8988T (cell line): ENCODE results near the gene NRL.

Source experiments
- DNase-seq: peaks from one replicate; pipeline ENCODE4 v3.0.0; 2011

NRL gene

DNA sequence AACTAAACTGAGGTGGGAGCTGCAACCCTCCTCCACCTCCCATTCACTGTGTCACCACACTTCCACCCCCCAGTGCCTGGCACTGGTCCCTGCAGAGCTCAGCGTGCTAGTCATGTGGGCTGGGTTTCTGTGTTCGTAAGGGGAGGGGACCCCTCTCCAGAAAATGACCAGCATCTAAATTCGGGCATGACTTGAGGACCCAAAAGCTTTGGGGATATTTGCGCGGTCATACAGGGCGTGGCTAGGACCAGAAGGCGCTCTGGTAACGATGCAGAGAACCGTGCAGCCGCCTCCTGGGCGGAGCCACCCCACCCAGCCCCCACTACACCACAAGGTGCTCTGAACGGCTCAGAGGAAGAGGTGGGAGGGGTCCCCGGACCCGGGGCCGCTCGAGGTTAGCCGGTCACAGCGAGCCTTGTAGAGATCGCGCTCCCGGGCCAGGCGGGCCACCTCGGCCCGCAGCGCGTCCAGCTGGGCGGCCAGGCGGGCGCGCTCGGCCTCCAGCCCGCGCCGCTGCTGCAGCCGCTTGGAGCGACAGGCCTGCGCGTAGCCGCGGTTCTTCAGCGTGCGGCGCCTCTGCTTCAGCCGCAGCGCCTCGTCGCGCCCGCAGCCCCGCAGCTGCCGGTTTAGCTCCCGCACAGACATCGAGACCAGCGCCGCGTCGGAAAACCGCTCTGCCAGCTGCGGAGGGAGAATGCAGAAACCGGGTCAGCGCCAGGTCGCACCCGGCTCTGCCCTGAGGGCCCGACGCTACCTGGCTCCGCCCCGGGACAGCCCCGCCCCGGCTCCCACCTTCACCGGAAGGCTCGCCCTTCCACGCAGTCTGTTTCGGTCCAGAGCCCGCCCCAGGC lies 33.6 kb downstream of the NRL start:
- DNase-seq = peak; percentile 63

DNA sequence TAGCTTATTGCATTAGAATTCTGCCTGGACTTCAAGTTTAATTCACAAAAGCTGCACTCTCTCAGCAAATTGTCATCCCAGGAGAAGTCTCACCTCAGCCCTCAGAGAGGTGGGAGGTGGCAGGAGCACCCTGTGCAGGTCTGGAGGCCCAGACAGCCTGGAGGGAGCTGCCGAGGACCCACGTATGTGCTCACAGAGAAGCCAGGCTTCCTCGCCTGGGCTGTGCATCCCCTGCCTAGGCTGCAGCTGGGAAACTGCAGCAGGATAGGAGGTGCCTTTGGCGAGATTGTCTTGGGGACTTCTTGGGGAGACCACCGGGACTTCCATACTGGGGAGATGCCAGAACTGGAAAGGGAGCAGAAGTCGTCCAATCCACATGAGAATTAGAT lies 34.6 kb downstream of the NRL start:
- no peak for DNase-seq

DNA sequence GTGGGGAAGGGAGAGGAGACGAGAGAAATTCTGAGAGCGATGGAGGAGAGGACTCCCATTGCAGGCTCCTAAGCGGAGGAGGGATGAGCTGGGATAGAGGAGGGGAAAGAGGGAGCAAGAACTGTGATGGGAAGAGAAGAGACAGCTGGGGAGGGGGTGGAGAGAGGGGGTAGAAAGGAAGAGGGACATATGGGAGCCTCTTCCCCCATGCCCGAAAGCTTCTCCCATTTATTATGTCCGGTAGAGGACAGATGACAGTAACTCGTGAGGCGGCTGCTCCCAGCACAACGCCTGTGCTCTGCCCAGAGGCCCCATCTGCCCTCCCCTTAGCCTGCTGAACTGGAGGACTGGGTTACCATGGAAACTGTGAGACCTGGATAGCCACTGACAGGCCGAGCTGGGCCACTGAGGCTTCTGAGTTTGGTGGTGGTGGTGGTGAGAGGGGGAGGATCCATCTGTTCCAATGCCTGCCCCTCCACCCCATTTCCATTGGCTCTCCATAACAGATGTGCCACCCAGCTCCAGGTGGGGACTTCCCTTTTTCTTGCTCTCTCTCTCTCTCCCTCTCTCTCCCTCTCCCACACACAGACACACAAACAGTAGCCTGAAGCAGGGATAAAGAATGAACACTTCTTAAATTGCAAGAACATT lies 35.1 kb downstream of the NRL start:
- DNase-seq = no peak

DNA sequence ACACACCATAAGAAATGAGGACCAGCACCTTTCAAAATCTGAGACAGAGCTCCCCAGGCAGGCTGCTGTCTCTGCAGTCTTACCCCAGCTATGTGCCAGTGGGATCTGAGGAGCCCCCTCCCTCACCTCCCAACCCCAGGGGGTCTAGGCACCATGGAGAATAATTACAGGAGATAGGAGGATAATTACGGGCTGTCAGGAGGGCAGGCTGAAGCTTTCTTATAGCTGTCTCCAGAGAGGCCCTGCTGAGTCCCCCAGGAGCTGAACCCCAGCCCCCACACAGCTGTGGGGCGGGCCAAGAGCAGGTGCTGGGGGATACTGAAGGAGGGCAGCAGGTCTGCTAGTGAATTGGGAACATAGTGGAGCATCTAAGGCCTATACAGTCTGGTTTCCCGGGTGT lies 36.6 kb downstream of the NRL start:
- DNase-seq = no peak

DNA sequence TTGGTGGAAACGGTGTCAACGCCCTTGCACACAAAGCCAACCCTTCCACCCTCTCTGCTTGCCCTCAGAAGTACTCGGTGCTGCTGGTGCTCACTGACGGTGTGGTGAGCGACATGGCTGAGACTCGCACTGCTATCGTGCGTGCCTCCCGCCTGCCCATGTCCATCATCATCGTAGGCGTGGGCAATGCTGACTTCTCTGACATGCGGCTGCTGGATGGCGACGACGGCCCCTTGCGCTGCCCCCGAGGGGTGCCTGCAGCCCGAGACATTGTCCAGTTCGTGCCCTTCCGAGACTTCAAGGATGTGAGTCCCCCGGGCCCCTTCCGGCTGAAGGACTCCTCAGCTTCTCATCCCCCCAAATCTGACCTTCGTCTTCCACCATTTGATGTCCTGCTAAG lies 37.7 kb downstream of the NRL start:
- no peak for DNase-seq

DNA sequence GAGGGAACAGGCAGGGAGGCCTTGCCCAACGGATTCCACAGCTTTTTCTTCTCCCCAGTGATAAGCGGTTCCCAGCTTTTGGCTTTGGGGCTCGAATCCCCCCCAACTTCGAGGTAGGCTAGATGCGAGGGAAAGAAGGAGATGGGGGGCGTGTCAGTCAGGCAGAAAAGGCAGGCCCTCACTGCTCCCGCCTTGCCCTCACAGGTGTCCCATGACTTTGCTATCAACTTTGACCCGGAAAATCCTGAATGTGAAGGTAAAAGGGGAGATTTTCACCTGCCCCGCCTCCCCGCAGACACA lies 38.5 kb downstream of the NRL start:
- DNase-seq = no peak

DNA sequence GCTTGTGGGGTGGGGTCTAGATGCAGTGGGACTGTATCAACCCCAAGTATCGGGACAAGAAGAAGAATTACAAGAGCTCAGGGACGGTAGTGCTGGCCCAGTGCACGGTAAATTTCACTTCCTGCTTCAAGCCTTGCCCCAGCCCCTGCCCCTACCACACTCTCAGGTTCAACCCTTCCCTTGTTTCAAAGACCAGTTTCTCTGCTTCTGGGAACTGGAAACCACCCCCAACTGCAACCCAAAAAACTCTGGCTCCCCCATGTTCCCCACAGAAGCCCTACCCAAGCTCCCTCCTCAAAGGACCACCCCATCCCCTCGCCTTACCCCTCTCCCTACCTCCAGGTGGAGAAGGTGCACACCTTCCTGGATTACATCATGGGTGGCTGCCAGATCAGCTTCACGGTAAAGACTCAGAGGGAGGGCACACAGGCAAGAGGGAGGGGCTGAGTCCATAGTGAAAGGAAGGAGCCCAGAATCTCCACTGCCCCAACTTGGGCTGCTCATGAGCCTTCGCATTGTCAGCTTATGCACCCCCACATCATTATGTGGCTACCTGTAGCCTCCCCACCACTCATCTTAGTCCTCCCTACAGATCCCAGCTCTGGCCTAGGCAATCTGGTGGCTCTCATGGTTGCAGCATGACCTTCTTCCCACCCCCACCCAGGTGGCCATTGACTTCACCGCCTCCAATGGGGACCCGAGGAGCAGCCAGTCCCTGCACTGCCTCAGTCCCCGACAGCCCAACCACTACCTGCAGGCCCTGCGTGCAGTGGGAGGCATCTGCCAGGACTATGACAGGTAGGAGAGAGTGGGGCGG lies 39.1 kb downstream of the NRL start:
- DNase-seq = no peak

DNA sequence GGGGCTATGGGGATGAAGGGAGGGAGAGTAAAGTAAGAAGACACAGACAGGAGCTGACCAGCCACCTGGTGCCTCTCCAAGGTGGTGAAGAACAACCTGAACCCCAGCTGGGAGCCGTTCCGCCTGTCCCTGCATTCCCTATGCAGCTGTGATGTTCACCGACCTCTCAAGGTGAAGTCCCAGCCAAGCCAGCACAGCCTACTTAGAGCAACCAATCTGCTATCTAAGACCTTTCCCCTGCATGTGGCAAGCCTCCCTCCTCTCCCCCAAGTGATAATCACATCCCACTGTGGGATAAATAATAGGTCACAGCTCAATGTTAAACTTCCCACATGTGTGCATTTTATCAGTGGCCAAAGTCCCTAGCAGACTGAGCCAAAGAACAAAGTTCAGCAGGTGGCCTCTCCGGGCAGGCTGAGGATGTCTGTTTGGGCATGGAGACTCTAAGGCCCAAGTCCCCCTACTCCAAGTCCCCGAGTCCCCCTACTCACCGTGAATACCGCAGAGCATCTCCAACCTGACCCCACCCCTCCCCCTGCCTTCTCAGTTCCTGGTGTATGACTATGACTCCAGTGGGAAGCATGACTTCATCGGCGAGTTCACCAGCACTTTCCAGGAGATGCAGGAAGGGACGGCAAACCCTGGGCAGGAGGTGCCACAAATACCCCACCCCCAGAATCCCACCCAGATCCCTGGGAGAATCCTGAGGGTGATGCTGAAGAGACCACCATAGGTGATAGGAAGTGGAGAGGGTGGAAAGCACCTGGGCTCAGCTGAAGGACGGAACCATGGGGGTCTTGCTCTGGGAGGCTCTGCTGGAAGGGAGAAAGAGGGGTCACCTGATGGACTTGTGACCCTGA lies 39.9 kb downstream of the NRL start:
- no peak for DNase-seq

DNA sequence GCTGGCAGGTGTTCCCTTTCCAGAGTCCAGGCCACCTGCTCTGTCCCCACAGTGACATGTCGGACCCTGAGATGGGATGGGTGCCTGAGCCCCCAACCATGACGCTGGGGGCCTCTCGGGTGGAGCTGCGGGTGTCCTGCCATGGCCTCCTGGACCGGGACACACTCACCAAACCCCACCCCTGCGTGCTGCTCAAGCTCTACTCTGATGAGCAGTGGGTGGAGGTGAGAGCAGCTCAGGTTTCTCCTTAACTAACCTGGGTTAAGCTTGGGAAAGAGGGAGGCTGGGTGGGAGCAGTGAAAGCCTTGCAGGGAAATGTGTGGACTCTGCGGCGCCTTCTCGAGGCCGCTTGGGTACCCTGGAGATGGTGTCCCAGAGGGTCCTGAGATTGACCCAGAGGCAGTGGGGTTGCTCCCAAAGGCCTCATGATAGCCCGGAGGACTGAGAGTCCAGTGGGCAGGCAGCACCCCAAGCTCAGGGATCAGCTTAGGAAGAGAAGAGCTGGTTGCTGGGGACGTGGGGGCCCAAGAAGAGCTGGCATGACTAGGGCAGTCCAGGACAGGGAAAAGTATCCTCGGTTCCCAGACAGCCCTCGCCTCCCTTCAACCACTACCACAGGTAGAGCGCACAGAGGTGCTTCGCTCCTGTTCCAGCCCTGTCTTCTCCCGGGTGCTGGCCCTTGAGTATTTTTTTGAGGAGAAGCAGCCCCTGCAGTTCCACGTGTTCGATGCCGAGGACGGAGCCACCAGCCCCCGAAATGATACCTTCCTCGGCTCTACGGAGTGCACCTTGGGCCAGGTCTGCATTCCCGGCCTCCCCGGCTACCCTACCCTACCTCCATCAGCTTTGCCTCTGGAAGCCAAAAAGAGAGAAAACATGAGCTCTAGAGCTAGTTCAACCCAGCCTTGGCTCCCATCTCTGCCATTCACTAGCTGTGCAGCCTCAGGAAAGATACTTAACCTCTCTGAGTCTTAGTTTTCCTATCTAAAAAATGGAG lies 41.6 kb downstream of the NRL start:
- no peak for DNase-seq

DNA sequence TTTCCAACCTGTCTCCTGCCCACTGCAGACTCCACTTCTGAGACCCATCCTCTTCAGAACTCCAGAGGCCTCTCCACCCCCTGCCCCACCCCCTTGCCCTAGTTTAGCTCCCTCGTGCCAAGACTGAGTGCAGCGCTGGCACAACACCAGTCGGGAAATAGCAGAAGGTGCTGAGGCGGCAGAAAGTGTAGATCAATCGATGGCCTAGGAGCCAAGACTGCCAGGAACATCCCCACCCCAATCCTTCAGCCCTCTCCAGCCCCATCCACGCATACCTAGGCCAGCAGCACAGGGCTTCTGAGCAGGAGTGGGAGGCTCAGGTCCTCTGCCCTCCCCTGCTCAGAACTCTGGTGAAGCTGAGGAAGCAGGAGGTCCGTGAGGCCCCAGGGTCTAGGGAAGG lies 42.3 kb downstream of the NRL start:
- no peak for DNase-seq

DNA sequence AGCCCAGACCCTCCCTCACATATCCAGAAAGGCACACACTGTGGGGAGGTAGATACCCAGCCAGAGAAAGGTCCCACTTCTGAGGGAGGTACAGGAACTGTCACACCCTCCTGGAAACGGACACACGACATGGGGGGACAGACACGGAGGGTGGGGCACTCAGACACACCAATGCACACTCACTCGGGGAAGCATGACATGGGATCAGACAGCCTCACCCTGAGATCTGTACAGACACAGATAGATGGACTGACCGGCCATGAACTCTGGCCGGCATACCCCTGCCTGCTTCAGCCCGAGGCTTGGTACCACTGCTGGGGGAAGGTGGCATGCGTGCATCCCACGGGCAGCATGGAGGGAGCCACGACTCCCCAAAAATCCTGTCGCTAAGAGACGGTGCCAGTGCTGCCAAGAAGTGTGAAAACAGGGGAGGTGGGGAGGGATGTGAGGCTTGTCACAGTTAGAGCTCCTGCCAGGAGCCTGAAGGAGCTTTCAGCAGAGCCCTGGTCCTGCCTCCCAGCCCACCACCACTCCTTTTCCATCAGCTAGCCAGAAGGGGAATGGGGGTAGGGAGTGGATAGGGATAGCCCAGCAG lies 42.8 kb downstream of the NRL start:
- DNase-seq = no peak

DNA sequence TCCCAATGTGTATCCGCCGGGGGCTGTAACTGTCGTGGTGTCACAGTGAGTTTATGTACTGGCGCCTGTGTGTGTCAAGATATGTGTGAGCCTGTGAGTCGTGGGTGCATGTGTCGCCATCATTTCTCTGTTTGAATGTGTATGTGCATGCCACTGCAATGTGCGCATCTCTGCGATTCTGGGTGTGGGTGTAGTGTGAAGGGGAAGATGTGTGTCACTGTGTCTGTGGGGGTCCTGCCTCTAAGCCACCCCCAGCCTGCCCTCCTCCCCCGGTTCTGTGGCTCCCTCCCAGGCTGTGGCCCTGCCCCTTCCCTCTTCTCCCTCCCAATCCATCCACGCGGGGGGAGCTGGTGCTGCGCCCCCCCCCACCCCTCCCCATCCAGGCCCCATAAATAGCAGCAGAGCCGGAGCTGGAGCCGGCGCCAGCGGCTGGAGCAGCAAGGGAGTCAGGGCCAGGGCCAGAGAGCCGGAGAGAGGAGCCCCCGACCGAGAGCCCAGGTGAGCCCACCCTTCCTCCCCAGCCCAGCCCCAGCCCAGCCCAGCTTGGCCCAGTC lies 43.5 kb downstream of the NRL start, which contains the start of gene CPNE6:
CPNE6 (plus strand) TSS at position 419 of the 554 bp plus-strand sequence. CDS start 1,375 bp downstream, outside the sequence.
- DNase-seq = no peak

DNA sequence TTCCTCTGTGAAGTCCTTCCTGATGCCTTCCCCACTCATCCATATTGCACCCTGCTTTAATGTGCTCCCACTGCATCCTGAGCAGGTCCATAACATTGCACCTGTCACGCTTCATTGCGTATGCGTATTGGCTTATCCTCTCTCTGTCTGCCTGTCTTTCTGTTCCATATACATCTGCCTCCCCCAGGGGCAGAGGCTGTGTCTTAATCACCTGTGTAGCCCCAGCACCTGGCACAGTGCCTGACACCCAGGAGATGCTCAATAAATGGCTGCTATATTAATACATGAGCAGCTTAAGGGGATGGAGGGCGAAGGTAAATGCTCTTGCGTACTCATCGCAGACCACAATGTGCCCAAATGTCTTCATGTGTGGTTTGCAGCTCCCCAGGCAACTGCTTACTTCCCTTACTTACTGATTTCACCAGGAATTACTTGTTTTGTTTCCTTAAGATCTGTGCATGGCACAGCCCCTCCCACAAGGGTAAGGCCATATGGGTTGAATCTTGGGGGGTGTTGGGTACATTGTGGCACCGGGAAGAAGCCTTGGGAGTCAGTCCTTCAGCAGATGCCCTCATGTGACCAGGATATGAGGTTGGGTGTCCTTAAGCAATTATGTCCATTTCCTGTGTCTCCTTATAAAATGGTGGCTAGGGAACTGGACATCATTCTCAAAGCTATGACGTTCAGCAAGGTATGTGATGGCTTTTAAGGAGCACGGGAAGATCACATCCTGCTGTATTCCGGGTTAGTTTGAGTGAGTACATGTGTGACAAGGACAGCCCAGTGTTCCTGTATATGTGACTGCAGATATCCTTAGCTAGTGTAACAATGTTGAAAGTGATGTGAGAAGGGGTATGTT lies 44.2 kb downstream of the NRL start:
- no peak for DNase-seq

DNA sequence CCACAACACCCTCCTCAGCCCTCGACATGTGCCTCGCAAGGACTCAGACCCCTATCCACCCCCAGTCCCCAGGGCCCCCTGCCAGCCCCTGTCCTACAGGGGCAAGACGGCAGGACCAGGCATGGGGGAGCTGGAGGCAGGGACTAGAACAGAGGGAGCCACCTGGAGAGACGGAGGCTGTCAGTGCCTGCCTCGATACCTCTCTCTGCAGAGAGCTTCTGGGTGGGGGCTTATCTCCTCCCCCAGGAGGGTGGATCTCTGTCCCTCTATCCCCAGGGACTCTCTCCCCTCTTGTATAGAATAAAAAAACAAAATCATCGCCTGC lies 45.4 kb downstream of the NRL start:
- DNase-seq = no peak

DNA sequence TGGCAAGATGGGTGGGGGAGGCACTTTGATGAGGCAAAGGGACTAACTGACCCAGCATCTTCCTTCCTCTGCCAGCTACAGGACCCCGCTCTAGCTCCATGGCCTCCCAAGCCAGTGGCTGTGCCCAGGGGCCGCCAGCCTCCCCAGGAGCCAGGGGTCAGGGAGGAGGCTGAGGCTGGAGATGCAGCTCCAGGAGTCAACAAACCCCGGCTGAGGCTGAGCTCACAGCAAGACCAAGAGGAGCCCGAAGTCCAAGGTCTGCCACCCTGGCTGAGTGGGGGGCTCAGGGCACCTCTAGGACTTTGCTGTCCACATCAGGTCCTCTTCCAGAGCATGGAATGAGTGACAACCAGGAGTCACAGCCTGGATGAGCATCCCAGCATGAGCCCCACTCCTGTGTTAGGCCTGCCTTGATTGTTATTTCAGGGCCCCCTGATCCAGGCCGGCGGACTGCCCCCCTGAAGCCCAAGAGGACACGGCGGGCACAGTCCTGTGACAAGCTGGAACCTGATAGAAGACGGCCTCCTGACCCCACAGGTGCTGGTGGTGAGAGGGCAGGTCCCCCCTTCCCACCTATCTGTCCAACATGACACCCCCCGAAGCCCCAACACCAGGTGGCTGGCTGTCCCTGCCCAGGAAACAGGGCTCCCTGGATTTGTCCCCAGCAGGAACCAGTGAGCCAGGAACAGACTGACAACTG lies 45.9 kb downstream of the NRL start:
- DNase-seq = no peak

DNA sequence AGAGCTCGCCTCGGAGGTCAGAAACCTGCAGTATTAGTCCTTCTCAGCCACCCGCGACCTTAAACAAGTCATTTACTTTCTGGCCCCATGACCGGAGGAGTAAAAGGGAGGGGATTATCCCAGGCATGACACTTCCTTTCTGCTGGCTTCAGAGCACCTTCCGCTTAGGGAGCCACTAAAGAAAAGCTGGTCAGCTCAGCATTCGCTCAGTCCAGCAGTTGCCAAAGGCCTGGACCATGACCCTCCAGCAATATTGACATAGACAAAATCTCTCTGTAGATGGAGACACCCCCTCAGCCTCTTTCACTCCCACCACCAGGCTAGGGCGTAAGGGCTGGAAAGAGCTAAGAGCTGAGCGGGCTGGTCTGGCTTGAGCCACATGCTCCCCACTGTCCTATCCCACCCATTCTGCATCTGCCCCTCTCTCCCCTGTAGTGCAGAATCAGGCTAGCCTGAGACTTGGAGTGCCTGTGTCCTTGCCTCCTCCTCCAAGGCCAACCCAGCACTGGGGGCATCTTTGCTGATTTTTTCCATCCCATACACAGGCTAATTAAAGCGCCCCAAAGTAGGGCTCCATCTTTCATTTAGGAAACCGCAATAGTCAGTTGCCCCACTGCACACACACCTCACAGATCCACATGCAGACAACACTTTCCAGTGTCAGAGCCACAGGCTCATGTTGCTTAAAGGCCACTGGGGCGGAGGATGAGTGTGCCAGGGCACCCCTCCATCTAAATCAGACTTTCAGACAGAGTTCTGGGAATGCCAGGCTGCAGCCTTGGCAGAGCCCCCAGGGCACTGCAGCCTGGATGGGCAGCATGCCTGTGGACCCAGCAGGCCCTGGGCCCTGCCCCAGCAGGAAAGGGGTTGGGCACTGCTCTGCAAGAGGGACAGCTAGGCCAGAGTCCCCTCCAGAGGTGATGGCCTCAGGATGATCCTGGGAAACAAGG lies 47.3 kb downstream of the NRL start:
- DNase-seq = no peak

DNA sequence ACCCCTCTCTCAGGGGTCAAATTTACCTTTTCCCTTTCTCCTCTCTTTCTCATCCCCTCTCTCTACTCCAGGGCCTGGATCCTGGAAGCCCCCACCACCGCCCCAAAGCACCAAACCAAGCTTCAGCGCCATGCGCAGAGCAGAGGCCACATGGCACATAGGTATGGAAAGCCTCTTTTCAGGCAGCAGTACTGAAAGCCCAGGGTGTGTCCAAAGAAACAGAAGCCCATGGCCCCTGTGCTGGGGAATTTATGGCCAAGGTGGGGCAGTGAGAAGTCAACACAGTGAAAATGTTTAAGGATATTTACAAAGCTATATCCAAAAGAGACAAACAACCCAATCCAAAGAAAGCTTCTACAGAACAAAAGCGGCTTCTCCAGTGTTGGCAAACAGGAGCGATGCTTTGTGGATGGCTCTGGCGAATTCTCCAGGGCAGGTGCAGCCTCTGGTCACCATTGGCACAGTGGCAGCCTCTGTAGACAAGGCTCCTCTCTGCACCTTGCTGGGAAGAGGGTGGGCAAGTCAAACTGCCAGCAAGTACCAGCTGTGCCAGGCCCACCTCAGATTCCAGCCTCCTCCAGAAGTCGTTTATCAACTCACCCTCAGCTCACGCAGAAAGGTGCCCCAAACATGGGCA lies 48.1 kb downstream of the NRL start:
- DNase-seq = no peak

DNA sequence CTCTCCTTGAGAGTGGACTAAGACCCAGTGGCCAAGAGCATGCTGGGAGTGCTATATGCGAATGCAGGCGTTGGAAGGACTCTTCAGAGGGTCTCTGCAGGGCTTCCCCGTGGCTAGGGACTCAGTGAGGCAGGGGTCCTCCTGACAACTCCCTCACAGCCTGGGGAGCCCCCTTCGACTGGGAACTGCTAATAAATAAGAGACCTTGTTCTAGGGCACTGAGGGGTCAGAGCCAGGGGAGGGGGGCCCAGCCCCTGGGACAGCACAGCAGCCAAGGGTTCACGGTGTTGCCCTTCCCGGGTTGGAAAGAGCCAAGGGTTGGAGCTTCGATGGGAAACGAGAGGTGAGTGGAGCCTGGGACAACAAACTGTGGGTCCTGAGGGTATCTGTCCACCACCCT lies 49.3 kb downstream of the NRL start:
- no peak for DNase-seq
